ENCODE results near the gene YWHAG. TPM values are rescaled to one million over a fixed set of nuclear protein-coding genes. Genes with fewer than 3 reads are reported as not detected.

The YWHAG gene
- total RNA-seq, 1 donor: 121 TPM

DNA sequence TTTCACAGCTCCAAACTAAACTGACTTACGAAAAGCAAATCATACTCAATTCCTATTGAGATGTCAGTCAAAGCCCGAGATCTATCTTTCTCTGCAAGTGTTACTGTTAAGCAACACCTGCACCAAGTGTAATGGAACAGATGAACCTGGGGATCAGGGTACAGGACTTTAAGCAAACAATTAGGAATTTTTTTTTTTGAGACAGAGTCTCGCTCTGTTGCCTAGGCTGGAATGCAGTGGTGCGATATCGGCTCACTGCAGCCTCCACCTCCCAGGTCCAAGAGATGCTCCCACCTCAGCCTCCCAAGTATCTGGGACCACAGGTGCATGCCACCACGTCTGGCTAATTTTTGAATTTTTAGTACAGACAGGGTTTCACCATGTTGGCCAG lies 14.9 kb downstream of the YWHAG start:
- DNase-seq (ENCODE audit: insufficient read length, low spot score, missing footprints): no peak
- no peak overlapping the region for H3K4me2 ChIP-seq (ENCODE audit: insufficient read depth, low read length)
- H3K9me3 ChIP-seq (ENCODE audit: low read depth, low read length): no peaks in the 10 kb centered on the region
- H3K27ac ChIP-seq (ENCODE audit: low read depth, low read length): peak overlapping the region; percentile 21
- no peaks in the 10 kb centered on the region for H3K27me3 ChIP-seq (ENCODE audit: insufficient read depth, low read length)
- peaks cover 85% of the 10 kb centered on the region for H4K20me1 ChIP-seq (ENCODE audit: insufficient read depth, low read length)
- H2AFZ ChIP-seq (ENCODE audit: low read length): no peak overlapping the region
- H3K4me1 ChIP-seq (ENCODE audit: insufficient read depth, low read length): peaks cover 23% of the 10 kb centered on the region
- TF ChIP-seq, protein P1, sequence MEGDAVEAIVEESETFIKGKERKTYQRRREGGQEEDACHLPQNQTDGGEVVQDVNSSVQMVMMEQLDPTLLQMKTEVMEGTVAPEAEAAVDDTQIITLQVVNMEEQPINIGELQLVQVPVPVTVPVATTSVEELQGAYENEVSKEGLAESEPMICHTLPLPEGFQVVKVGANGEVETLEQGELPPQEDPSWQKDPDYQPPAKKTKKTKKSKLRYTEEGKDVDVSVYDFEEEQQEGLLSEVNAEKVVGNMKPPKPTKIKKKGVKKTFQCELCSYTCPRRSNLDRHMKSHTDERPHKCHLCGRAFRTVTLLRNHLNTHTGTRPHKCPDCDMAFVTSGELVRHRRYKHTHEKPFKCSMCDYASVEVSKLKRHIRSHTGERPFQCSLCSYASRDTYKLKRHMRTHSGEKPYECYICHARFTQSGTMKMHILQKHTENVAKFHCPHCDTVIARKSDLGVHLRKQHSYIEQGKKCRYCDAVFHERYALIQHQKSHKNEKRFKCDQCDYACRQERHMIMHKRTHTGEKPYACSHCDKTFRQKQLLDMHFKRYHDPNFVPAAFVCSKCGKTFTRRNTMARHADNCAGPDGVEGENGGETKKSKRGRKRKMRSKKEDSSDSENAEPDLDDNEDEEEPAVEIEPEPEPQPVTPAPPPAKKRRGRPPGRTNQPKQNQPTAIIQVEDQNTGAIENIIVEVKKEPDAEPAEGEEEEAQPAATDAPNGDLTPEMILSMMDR (IDR thresholded peaks at IDR 0.05; ENCODE audit: extremely low read depth, low read depth, low read length): no peak
- H3K4me3 ChIP-seq (ENCODE audit: insufficient read depth, low read length): no peak overlapping the region
- peaks cover 68% of the 10 kb centered on the region for H3K36me3 ChIP-seq (ENCODE audit: insufficient read depth, low read length)
- H3K79me2 ChIP-seq (ENCODE audit: insufficient read depth, low read length): peaks cover 100% of the 10 kb centered on the region

DNA sequence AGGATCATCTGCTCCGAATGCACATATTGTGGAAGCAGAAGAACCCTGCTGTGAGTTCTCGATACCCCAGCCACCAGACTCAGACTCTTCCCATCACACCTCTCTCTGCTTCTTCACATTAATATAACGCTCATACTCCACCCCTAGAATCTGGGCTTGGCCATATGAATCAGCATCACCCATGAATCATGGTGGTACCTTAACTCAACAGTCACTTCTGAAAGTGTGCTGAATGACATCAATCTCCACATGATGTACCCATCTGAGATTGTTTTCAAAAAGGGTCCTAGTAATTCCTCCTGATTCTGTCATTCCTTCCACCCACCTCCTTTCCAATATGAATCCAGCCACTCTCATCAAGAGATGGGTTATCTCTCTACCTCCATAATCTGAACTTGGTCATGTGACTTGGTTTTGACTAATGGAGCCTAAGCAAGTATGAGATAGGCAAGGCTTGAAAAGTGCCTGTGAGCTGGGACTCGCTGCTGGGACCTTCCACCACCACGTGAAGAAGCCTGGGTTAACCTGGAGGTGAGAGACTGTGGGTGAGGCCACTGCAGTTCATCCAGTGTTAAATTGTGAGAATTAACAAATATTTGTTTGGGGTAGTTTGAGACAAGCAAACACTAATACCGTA lies 15.4 kb downstream of the YWHAG start:
- TF ChIP-seq, protein P1 (IDR thresholded peaks at IDR 0.05; ENCODE audit: extremely low read depth, low read depth, low read length): no peak
- H4K20me1 ChIP-seq (ENCODE audit: insufficient read depth, low read length): peaks cover 85% of the 10 kb centered on the region
- H3K79me2 ChIP-seq (ENCODE audit: insufficient read depth, low read length): peaks cover 100% of the 10 kb centered on the region
- peak overlapping the region; percentile 21 for H3K27ac ChIP-seq (ENCODE audit: low read depth, low read length)
- H3K27me3 ChIP-seq (ENCODE audit: insufficient read depth, low read length): no peaks in the 10 kb centered on the region
- H3K36me3 ChIP-seq (ENCODE audit: insufficient read depth, low read length): peaks cover 68% of the 10 kb centered on the region
- H3K4me2 ChIP-seq (ENCODE audit: insufficient read depth, low read length): no peak overlapping the region
- H2AFZ ChIP-seq (ENCODE audit: low read length): no peak overlapping the region
- peaks cover 20% of the 10 kb centered on the region for H3K4me1 ChIP-seq (ENCODE audit: insufficient read depth, low read length)
- H3K9me3 ChIP-seq (ENCODE audit: low read depth, low read length): no peaks in the 10 kb centered on the region
- no peak for DNase-seq (ENCODE audit: insufficient read length, low spot score, missing footprints)
- no peak overlapping the region for H3K4me3 ChIP-seq (ENCODE audit: insufficient read depth, low read length)

DNA sequence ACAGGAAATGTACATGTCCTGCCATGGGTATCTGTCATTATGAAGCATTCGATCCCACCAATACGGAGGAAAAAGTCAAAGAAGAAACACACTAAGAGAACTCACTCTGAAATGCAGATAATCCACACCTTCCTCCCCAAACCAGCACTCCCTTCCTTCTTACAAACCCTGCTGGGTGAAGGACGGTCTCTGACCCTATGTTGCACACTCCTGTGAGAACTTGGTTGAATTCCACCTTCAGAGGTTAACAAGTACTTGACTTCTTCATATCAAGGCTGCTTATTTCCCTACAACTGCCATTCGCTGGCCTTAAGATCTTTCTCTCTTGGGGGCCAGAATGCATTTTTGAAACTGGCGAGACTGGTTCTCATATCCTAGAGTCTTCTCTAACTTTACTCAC lies 16.6 kb downstream of the YWHAG start:
- Histone ChIP-seq H3K79me2 (ENCODE audit: insufficient read depth, low read length) (peaks cover 100% of the 10 kb centered on the region), H3K27ac (ENCODE audit: low read depth, low read length) (peak overlapping the region; percentile 20), H3K9me3 (ENCODE audit: low read depth, low read length) (no peaks in the 10 kb centered on the region), H3K4me3 (ENCODE audit: insufficient read depth, low read length) (no peak overlapping the region), H3K27me3 (ENCODE audit: insufficient read depth, low read length) (no peaks in the 10 kb centered on the region), H2AFZ (ENCODE audit: low read length) (no peak overlapping the region), H3K36me3 (ENCODE audit: insufficient read depth, low read length) (peaks cover 60% of the 10 kb centered on the region), H4K20me1 (ENCODE audit: insufficient read depth, low read length) (peaks cover 84% of the 10 kb centered on the region), H3K4me1 (ENCODE audit: insufficient read depth, low read length) (peaks cover 20% of the 10 kb centered on the region), H3K4me2 (ENCODE audit: insufficient read depth, low read length) (no peak overlapping the region)
- no peak for DNase-seq (ENCODE audit: insufficient read length, low spot score, missing footprints)
- TF ChIP-seq, protein P1 (IDR thresholded peaks at IDR 0.05; ENCODE audit: extremely low read depth, low read depth, low read length): no peak

DNA sequence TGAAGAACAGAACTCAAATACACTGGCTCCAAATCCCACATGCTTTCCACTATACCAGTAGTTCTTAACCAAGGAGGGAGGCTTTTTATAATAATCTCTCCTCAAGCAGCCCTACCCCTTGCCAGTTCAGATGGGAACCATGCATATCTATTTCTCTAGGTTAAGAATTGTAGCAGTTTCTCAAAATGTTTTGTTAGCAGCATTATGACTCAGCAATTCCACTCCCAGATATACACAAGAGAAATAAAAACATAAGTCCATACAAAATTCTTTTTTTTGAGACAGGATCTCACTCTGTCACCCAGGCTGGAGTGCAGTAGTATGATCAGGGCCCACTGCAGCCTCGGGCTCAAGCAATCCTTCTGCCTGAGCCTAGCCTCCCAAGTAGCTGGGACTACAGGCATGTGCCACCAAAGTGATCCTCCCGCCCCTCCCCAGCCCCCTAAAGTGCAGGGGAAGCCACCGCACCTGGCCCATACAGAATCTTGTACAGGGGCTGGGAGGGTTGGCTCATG lies 18.1 kb downstream of the YWHAG start:
- peaks cover 100% of the 10 kb centered on the region for H3K79me2 ChIP-seq (ENCODE audit: insufficient read depth, low read length)
- H3K4me3 ChIP-seq (ENCODE audit: insufficient read depth, low read length): no peak overlapping the region
- H3K9me3 ChIP-seq (ENCODE audit: low read depth, low read length): no peaks in the 10 kb centered on the region
- H3K4me1 ChIP-seq (ENCODE audit: insufficient read depth, low read length): peaks cover 20% of the 10 kb centered on the region
- peak; percentile 87 for DNase-seq (ENCODE audit: insufficient read length, low spot score, missing footprints)
- H3K36me3 ChIP-seq (ENCODE audit: insufficient read depth, low read length): peaks cover 51% of the 10 kb centered on the region
- TF ChIP-seq, protein P1 (IDR thresholded peaks at IDR 0.05; ENCODE audit: extremely low read depth, low read depth, low read length): no peak
- H3K27ac ChIP-seq (ENCODE audit: low read depth, low read length): peak overlapping the region; percentile 34
- no peak overlapping the region for H2AFZ ChIP-seq (ENCODE audit: low read length)
- peaks cover 83% of the 10 kb centered on the region for H4K20me1 ChIP-seq (ENCODE audit: insufficient read depth, low read length)
- H3K27me3 ChIP-seq (ENCODE audit: insufficient read depth, low read length): no peaks in the 10 kb centered on the region
- H3K4me2 ChIP-seq (ENCODE audit: insufficient read depth, low read length): no peak overlapping the region

Measured in osteoblast (primary cell).